H9 (cell line): ENCODE results near the gene SLC51A. TPM values are rescaled to one million over a fixed set of nuclear protein-coding genes. Genes with fewer than 3 reads are reported as not detected.
A peak's percentile ranks its signal among the peaks of the same experiment; 100 is the strongest.

Source experiments
- DNase-seq: peaks from one replicate; pipeline ENCODE4 v3.0.0-alpha.2; 2017
- H2AFZ ChIP-seq: one replicate; pipeline ENCODE4 v1.6.1; 2013; ENCODE audit warnings: mild to moderate bottlenecking, low read length, control low read depth, moderate library complexity
- H2AK5ac ChIP-seq: 2 replicates; pipeline ENCODE4 v1.6.1; 2013; ENCODE audit warnings: low read length, control low read depth, mixed read lengths; ENCODE audit not compliant: insufficient read length
- H2BK120ac ChIP-seq: one replicate; pipeline ENCODE4 v1.6.1; 2013; ENCODE audit warnings: low read depth, mild to moderate bottlenecking, low read length, control low read depth, inconsistent platforms; ENCODE audit not compliant: poor library complexity, severe bottlenecking
- H2BK12ac ChIP-seq: 2 replicates; pipeline ENCODE4 v1.6.1; 2013; ENCODE audit warnings: low read length, control low read depth, mixed read lengths, low read depth; ENCODE audit not compliant: insufficient read length
- H2BK15ac ChIP-seq: 2 replicates; pipeline ENCODE4 v1.6.1; 2013; ENCODE audit warnings: low read depth, low read length, control low read depth
- H2BK20ac ChIP-seq: one replicate; pipeline ENCODE4 v1.6.1; 2013; ENCODE audit warnings: low read depth, mild to moderate bottlenecking, low read length, control low read depth, inconsistent platforms; ENCODE audit not compliant: poor library complexity, severe bottlenecking
- H2BK5ac ChIP-seq: 2 replicates; pipeline ENCODE4 v1.6.1; 2013; ENCODE audit warnings: low read length, control low read depth, mixed read lengths; ENCODE audit not compliant: insufficient read length
- H3K14ac ChIP-seq: 2 replicates; pipeline ENCODE4 v1.6.1; 2013; ENCODE audit warnings: low read length, control low read depth; ENCODE audit not compliant: insufficient read depth
- H3K18ac ChIP-seq: 2 replicates; pipeline ENCODE4 v1.6.1; 2013; ENCODE audit warnings: low read depth, mild to moderate bottlenecking, mixed read lengths, low read length, control low read depth; ENCODE audit not compliant: insufficient read length
- H3K23ac ChIP-seq: 2 replicates; pipeline ENCODE4 v1.6.1; 2013; ENCODE audit warnings: low read length, control low read depth, mixed read lengths, low read depth; ENCODE audit not compliant: insufficient read length
- H3K23me2 ChIP-seq: 2 replicates; pipeline ENCODE4 v1.6.1; 2013; ENCODE audit warnings: low read depth, mild to moderate bottlenecking, mixed read lengths, low read length, control low read depth; ENCODE audit not compliant: insufficient read length, poor library complexity, severe bottlenecking
- H3K27ac ChIP-seq: 2 replicates; pipeline ENCODE4 v1.5.1; 2013; ENCODE audit warnings: low read length, control low read depth, mixed read lengths, low read depth; ENCODE audit not compliant: insufficient read length
- H3K27me3 ChIP-seq: 2 replicates; pipeline ENCODE4 v1.6.1; 2013; ENCODE audit warnings: low read length, control low read depth, inconsistent platforms; ENCODE audit not compliant: insufficient read depth
- H3K4ac ChIP-seq: 2 replicates; pipeline ENCODE4 v1.6.1; 2013; ENCODE audit warnings: low read depth, mild to moderate bottlenecking, control low read depth, inconsistent platforms, low read length, moderate library complexity
- H3K4me1 ChIP-seq: 2 replicates; pipeline ENCODE4 v1.6.1; 2013; ENCODE audit warnings: low read length, control low read depth, inconsistent platforms; ENCODE audit not compliant: insufficient read depth
- H3K4me2 ChIP-seq: 2 replicates; pipeline ENCODE4 v1.6.1; 2013; ENCODE audit warnings: low read length, control low read depth, mixed read lengths; ENCODE audit not compliant: insufficient read length, insufficient read depth
- H3K56ac ChIP-seq: 2 replicates; pipeline ENCODE4 v1.6.1; 2013; ENCODE audit warnings: low read depth, mild to moderate bottlenecking, mixed read lengths, low read length, control low read depth; ENCODE audit not compliant: insufficient read length
- H3K79me1 ChIP-seq: 2 replicates; pipeline ENCODE4 v1.6.1; 2013; ENCODE audit warnings: low read depth, mild to moderate bottlenecking, moderate library complexity, low read length, control low read depth, inconsistent platforms; ENCODE audit not compliant: insufficient read depth, poor library complexity, severe bottlenecking
- H3K79me2 ChIP-seq: 2 replicates; pipeline ENCODE4 v1.6.1; 2013; ENCODE audit warnings: low read length, control low read depth, inconsistent platforms; ENCODE audit not compliant: insufficient read depth
- H3K9ac ChIP-seq: 2 replicates; pipeline ENCODE4 v1.6.1; 2013; ENCODE audit warnings: low read length, control low read depth, mixed read lengths; ENCODE audit not compliant: insufficient read length; ENCODE audit errors: extremely low read depth
- H3K9me3 ChIP-seq: one replicate; pipeline ENCODE4 v1.6.1; 2013; ENCODE audit warnings: low read depth, low read length, inconsistent platforms; ENCODE audit not compliant: control insufficient read depth
- H3T11ph ChIP-seq: one replicate; pipeline ENCODE4 v1.6.1; 2013; ENCODE audit warnings: mild to moderate bottlenecking, low read length, control low read depth, inconsistent platforms
- H4K20me1 ChIP-seq: one replicate; pipeline ENCODE4 v1.6.1; 2013; ENCODE audit not compliant: control insufficient read depth, insufficient read length, insufficient read depth
- H4K5ac ChIP-seq: 2 replicates; pipeline ENCODE4 v1.6.1; 2013; ENCODE audit warnings: low read depth, mild to moderate bottlenecking, mixed read lengths, low read length, control low read depth; ENCODE audit not compliant: insufficient read length
- H4K8ac ChIP-seq: replicated peaks from 2 replicates; pipeline ENCODE4 v1.6.1; 2013; ENCODE audit warnings: low read length, control low read depth, mixed read lengths, low read depth; ENCODE audit not compliant: insufficient read length
- H4K91ac ChIP-seq: 2 replicates; pipeline ENCODE4 v1.6.1; 2013; ENCODE audit warnings: low read depth, mild to moderate bottlenecking, moderate library complexity, mixed read lengths, low read length, control low read depth; ENCODE audit not compliant: insufficient read length
- H3K27ac Mint-ChIP-seq, 3 experiments: 2 replicates in 2 of 3; 3 replicates in 1 of 3; pipeline ENCODE4 v1.8.0; 2020 to 2021; ENCODE audit warnings: mixed read lengths in 3 of 3, mild to moderate bottlenecking in 1 of 3, moderate library complexity in 1 of 3
- H3K27me3 Mint-ChIP-seq: 2 replicates; pipeline ENCODE4 v1.8.0; 2021; ENCODE audit warnings: low read depth, mild to moderate bottlenecking, moderate library complexity, mixed read lengths
- H3K36me3 Mint-ChIP-seq, 3 experiments: 2 replicates in 2 of 3; 3 replicates in 1 of 3; pipeline ENCODE4 v1.8.0; 2020 to 2021; ENCODE audit warnings: low read depth in 3 of 3, mixed read lengths in 3 of 3; ENCODE audit not compliant: insufficient read depth in 1 of 3
- H3K4me1 Mint-ChIP-seq, 2 experiments: 2 replicates each; pipeline ENCODE4 v1.8.0; 2020; ENCODE audit warnings: mixed read lengths in 2 of 2
- H3K4me3 Mint-ChIP-seq, 2 experiments: 2 replicates in 1 of 2; 3 replicates in 1 of 2; pipeline ENCODE4 v1.8.0; 2020 to 2021; ENCODE audit warnings: mild to moderate bottlenecking in 2 of 2, mixed read lengths in 2 of 2, moderate library complexity in 1 of 2
- H3K9me3 Mint-ChIP-seq, 2 experiments: 2 replicates in 1 of 2; 3 replicates in 1 of 2; pipeline ENCODE4 v1.8.0; 2020; ENCODE audit warnings: mild to moderate bottlenecking in 2 of 2, mixed read lengths in 2 of 2, moderate library complexity in 1 of 2
- CTCF ChIP-seq: fragments of 200-600 bp; sonication (generic); conservative IDR thresholded peaks from 3 replicates; pipeline ENCODE4 v1.8.0; 2021; ENCODE audit warnings: antibody characterized with exemption, mild to moderate bottlenecking
- WGBS: extraction: QIAGEN DNeasy Blood & Tissue Kit; methylation state at CpG from one replicate; pipeline ENCODE4 v1.1.7; 2013; ENCODE audit warnings: missing lambda C conversion rate, low lambda C conversion rate, mixed read lengths; ENCODE audit not compliant: insufficient read length; ENCODE audit errors: extremely low coverage; 5-methylcytosine and 5-hydroxymethylcytosine counted together
- total RNA-seq: library from RNA; stranded (reverse); gene quantifications from 2 replicates; pipeline ENCODE4 v1.2.1, GENCODE V29; 2021

Gene SLC51A
- total RNA-seq, 1 experiment from 2014 or later = 5.6 TPM

- no peaks in the 10 kb centered on the region for H3K9me3 Mint-ChIP-seq
- H3K14ac ChIP-seq = no peak overlapping the region
- no peak overlapping the region for H3K9ac ChIP-seq
- H3K27me3 Mint-ChIP-seq = no peaks in the 10 kb centered on the region
- DNase-seq = no peak
- no peak overlapping the region for H3K4me3 Mint-ChIP-seq
- no peak overlapping the region for H4K8ac ChIP-seq
- no peaks in the 10 kb centered on the region; the same call in 1 of the 2 replicates for H3K4me1 ChIP-seq
- no peak overlapping the region for H3K27ac ChIP-seq
- no peak overlapping the region for H2AK5ac ChIP-seq
- no peaks in the 10 kb centered on the region for H3K79me2 ChIP-seq
- H4K20me1 ChIP-seq = no peaks in the 10 kb centered on the region
- no peak overlapping the region for H4K91ac ChIP-seq
- no peak overlapping the region for H3K18ac ChIP-seq
- H2AFZ ChIP-seq = no peak overlapping the region
- peak overlapping the region in 1 of 3 experiments; percentile 37; a peak in 1 of 7 replicates for H3K27ac Mint-ChIP-seq
- no peak overlapping the region for H3K4me2 ChIP-seq
- no peak overlapping the region for H2BK15ac ChIP-seq
- H3K4me1 Mint-ChIP-seq = peaks cover 20 to 24% of the 10 kb centered on the region in 2 experiments
- H3K9me3 ChIP-seq = no peaks in the 10 kb centered on the region
- no peak for TF ChIP-seq CTCF
- H2BK120ac ChIP-seq = no peak overlapping the region
- H3K4ac ChIP-seq = no peak overlapping the region
- no peak overlapping the region for H2BK20ac ChIP-seq
- H3K27me3 ChIP-seq = no peaks in the 10 kb centered on the region
- no CpG with 5 or more reads among the region's 16 CpGs for WGBS
- H3K23ac ChIP-seq = no peak overlapping the region
- H2BK5ac ChIP-seq = no peak overlapping the region
- H3K36me3 Mint-ChIP-seq = no peaks in the 10 kb centered on the region
- H3T11ph ChIP-seq = no peak overlapping the region
- no peaks in the 10 kb centered on the region for H3K23me2 ChIP-seq
- H4K5ac ChIP-seq = no peak overlapping the region
- no peak overlapping the region for H3K56ac ChIP-seq
- no peaks in the 10 kb centered on the region for H3K79me1 ChIP-seq
- no peak overlapping the region for H2BK12ac ChIP-seq
Observed at GRCh38 chr3:196177567-196177966, 38.8 kb upstream of the SLC51A start.
